Body of pancreas (tissue), 4 donors: Measurements from ENCODE around the gene BIRC5.

Experiments used
- CTCF ChIP-seq, 7 experiments: fragments of 450-650 bp in 4 of 7; fragments of 200-600 bp in 3 of 7; sonication (generic) in 3 of 7; IDR thresholded peaks; one replicate each; pipeline ENCODE4 v1.5.1; 2016 to 2019; ENCODE audit warnings: antibody characterized with exemption in 7 of 7
- POLR2A ChIP-seq, 3 donors: fragments of 450-650 bp; IDR thresholded peaks; one replicate each; pipeline ENCODE4 v1.6.1; 2016; ENCODE audit warnings: antibody characterized with exemption in 3 of 3, mild to moderate bottlenecking in 2 of 3

- TF ChIP-seq CTCF (IDR thresholded peaks at IDR 0.05) = no peak
- no peak for TF ChIP-seq POLR2A (IDR thresholded peaks at IDR 0.05)
These were observed 35.2 kb downstream of the BIRC5 start for GRCh38 chr17:78249074-78249817.
